HUES64 (cell line): Measurements from ENCODE around the gene SEC14L1.
"Not testable (repeated sequence)": the region's sequence is repeated elsewhere in the genome, so short reads cannot be mapped to it uniquely, and the experiment has no call there.

Experiments
- H3K27ac ChIP-seq: 2 replicates; pipeline ENCODE4 v1.7.0; 2013; ENCODE audit warnings: low read depth, low read length, inconsistent platforms
- H3K27me3 ChIP-seq: 2 replicates; pipeline ENCODE4 v1.6.1; 2013; ENCODE audit warnings: mild to moderate bottlenecking, low read length; ENCODE audit not compliant: insufficient read depth
- H3K36me3 ChIP-seq: 2 replicates; pipeline ENCODE4 v1.6.1; 2013; ENCODE audit warnings: mild to moderate bottlenecking, low read length; ENCODE audit not compliant: insufficient read depth
- H3K4me1 ChIP-seq: 2 replicates; pipeline ENCODE4 v1.6.1; 2013; ENCODE audit warnings: mild to moderate bottlenecking, low read length, moderate library complexity; ENCODE audit not compliant: insufficient read depth
- H3K4me3 ChIP-seq: 2 replicates; pipeline ENCODE4 v1.5.1; 2013; ENCODE audit warnings: mild to moderate bottlenecking, low read length, moderate library complexity
- H3K9ac ChIP-seq: 2 replicates; pipeline ENCODE4 v1.6.1; 2013; ENCODE audit warnings: mild to moderate bottlenecking, low read depth, low read length
- H3K9me3 ChIP-seq: 2 replicates; pipeline ENCODE4 v1.6.1; 2013; ENCODE audit warnings: low read depth, low read length; ENCODE audit not compliant: insufficient read depth
- WGBS: fragments of 150-250, 120-280 bp; methylation state at CpG from one replicate; pipeline ENCODE4 v1.1.7; 2013; ENCODE audit warnings: missing lambda C conversion rate; 5-methylcytosine and 5-hydroxymethylcytosine counted together

SEC14L1 gene

DNA sequence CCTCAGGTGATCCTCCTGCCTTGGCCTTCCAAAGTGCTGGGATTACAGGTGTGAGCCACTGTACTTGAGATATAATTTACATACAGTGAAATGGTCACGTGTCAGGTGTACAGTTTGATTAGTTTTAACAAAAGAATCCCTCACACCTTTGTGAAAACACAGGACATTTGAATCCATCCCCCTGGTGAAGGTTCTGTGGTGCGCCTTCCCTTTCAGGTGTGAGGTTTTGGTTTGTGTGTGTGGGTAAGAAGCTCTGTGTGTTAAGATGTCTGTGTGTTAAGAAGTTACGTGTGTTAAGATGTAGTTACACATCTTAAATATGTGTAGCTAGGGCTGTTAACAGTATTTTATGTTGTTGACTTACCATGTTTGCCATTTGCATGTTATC is 4.4 kb downstream of the SEC14L1 start:
- WGBS: 95% methylated on average over 3 of the region's 3 CpGs
- Histone ChIP-seq H3K9ac (no peak overlapping the region), H3K4me1 (peaks cover 33% of the 10 kb centered on the region), H3K27me3 (no peaks in the 10 kb centered on the region), H3K4me3 (no peak overlapping the region), H3K27ac (no peak overlapping the region; the same call in 1 of the 2 replicates), H3K36me3 (peaks cover 38% of the 10 kb centered on the region), H3K9me3 (no peaks in the 10 kb centered on the region)

DNA sequence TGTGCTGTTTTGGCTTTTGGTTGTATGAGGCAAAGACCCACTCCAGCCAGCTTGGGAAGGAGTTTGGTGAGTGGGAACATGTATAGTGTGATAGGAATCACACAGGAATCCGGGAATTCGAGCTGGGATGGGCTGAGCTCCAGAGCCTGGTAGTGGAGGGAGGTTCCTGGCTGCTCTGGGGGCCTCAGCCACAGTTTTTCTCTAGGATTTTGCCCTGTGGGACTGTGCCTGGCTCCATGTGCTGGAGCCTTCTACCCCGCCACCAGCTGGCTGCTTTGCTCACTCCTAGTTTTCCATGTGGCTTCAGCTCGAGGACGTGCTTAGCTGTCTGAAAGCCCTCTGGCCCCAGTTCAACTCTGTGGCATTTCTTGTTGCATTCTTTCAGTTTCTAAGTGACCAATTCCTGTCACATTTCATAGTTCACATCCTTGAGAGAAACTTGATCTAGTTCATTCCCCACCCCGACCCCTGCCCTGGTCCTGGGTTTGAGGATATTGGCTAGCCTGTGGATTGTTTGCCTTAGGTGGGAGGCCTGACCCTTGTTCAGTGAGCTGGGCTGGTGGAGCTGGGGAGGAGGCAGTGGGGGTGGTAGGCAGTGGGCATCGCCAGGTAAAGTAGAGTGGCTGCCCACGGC is 5.0 kb downstream of the SEC14L1 start:
- 76% methylated on average over 8 of the region's 8 CpGs for WGBS
- no peak overlapping the region for H3K9ac ChIP-seq
- no peak overlapping the region for H3K4me3 ChIP-seq
- H3K27ac ChIP-seq: no peak overlapping the region; the same call in 1 of the 2 replicates
- peaks cover 33% of the 10 kb centered on the region for H3K4me1 ChIP-seq
- no peaks in the 10 kb centered on the region for H3K27me3 ChIP-seq
- H3K36me3 ChIP-seq: peaks cover 41% of the 10 kb centered on the region
- no peaks in the 10 kb centered on the region for H3K9me3 ChIP-seq

DNA sequence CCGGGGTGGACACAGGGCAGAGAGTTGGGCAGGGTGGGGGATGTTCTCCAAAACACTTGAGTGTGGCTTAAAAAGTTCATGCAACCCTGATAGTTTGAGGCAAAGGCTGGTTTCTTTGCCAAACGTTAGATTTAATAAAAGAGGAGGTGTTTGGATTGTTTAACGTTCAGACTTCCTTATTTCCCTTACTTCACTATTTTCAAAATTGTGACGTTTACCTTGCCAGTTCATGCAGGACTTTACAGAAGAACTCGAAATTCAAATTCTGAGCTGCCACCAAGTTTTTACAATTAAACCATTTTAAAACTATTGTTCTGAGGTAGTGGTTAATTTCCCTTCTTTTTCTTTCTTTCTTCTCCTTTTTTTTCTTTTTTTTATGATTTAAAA is 5.5 kb downstream of the SEC14L1 start:
- H3K9me3 ChIP-seq: no peaks in the 10 kb centered on the region
- H3K9ac ChIP-seq: no peak overlapping the region
- H3K36me3 ChIP-seq: peaks cover 41% of the 10 kb centered on the region
- H3K27me3 ChIP-seq: no peaks in the 10 kb centered on the region
- no peak overlapping the region for H3K27ac ChIP-seq
- H3K4me3 ChIP-seq: no peak overlapping the region
- WGBS: 78% methylated on average over 4 of the region's 5 CpGs
- peaks cover 33% of the 10 kb centered on the region for H3K4me1 ChIP-seq

DNA sequence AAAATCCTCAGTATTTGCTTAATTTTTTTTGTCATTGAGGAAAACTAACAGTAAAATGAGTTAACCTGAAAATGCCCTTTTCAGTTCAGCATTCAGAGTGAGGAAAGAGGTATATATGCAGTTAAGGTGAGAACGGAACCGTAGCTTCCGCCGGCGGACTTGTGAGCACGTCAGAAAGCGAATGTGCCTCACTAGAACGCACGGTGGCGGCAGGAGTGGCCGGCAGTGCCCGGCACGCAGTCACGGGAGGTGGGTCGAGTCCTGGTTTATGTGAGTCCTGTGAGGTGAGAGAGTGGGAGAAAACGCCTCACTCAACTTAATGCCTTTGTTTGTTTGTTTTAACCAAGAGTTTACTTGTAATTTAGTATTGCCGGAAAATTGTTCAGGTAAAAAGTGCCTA is 6.1 kb downstream of the SEC14L1 start:
- no peak overlapping the region for H3K27ac ChIP-seq
- H3K9me3 ChIP-seq: no peaks in the 10 kb centered on the region
- H3K4me1 ChIP-seq: peaks cover 29% of the 10 kb centered on the region
- H3K9ac ChIP-seq: no peak overlapping the region
- H3K27me3 ChIP-seq: no peaks in the 10 kb centered on the region
- no peak overlapping the region for H3K4me3 ChIP-seq
- WGBS: 55% methylated on average over 17 of the region's 17 CpGs
- peaks cover 41% of the 10 kb centered on the region for H3K36me3 ChIP-seq

DNA sequence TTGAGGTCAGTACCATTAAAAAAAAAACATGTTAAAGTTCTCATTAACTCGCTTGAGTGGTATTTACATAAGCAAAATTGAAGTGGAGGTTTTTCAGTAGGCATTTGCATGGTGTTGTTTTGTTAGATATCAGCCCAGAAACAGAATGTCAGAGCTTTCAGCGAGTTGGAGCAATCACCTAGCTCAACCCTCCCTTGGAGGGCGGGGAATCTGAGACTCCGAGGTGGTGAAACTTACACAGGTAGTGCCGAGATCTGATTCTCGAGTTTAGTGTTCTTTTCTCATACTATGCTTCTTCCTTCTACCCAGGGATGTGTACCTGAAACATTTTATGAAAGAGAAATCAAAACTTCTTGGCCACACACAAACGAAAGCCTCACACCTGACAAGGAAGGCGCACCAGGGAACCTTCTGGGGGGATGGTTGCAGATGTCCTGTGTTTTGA is 6.6 kb downstream of the SEC14L1 start:
- H3K9ac ChIP-seq: no peak overlapping the region
- H3K27me3 ChIP-seq: no peaks in the 10 kb centered on the region
- no peaks in the 10 kb centered on the region for H3K9me3 ChIP-seq
- H3K36me3 ChIP-seq: peaks cover 41% of the 10 kb centered on the region
- peaks cover 26% of the 10 kb centered on the region for H3K4me1 ChIP-seq
- 71% methylated on average over 8 of the region's 8 CpGs for WGBS
- no peak overlapping the region for H3K4me3 ChIP-seq
- H3K27ac ChIP-seq: no peak overlapping the region

DNA sequence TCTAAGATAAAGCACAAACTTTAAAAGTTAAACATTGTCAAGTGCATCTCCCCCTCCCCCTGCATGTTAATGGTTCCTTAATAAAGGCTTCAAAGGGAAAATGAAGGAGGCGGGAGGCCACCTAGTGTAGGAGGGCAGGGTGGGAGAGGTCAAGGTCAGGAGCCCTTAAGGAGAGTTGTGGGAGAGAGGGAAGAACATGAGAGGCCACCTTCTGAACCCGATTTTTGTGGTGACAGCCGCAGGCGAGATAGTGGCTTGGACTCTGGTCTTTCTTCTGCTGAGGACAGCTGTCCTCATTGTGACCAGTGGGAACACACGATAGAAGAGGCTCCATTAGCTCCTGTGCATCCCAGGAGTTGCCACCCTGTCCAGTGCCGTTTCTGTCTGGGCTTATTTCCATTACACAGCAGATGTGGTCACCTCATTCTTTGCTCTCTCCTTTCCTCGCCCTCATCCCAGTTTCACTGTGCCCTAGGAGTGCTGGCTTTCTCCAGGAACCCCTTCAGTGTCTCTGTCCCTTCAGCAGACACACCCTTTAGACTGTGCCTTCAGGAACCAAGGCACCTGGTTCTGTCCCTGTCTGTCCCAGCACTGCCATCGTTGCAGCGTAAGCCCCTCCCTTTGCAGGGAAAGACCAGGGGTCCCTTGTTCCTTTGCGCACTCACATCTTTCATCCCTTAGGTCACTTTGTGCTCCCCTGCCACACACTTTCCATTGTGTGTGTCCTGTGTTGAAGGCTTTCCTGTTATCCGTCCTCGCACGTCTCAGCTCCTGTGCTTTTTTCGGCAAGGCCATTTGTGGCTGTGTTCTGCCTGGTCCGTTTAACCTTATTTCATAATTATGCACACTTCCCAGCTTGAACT is 7.5 kb downstream of the SEC14L1 start:
- Histone ChIP-seq H3K4me1 (peaks cover 26% of the 10 kb centered on the region), H3K9me3 (no peaks in the 10 kb centered on the region), H3K36me3 (peaks cover 33% of the 10 kb centered on the region), H3K27me3 (no peaks in the 10 kb centered on the region), H3K4me3 (no peak overlapping the region), H3K9ac (no peak overlapping the region), H3K27ac (no peak overlapping the region)
- 87% methylated on average over 15 of the region's 15 CpGs for WGBS

DNA sequence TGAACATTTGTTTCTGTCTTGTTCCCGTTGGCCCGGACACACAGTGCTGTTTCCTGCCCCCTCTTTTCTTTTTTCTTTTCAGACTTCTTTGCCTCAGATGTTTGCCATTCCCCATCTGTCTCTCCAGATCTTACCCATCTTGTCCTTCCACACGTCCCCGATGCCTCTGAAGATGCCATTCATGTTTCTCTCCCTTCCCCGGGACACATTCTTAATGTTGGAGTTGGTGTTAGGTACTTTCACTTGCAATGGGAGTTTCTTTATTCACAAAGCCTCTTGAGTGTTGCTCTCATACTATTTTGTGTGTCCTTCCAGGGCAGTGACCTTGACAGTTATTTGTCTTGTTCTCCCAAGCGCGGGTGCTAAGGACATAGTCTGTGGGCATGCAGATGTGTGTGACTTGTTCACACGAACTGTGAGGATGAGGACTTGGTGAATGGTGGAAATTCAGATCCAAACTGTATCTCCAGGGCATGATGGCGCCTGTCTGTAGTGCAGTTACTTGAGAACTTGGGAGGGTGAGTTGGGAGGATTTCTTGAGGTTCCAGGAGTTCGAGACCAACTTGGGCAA is 8.3 kb downstream of the SEC14L1 start:
- H3K4me1 ChIP-seq: peaks cover 26% of the 10 kb centered on the region
- H3K9me3 ChIP-seq: no peaks in the 10 kb centered on the region
- H3K9ac ChIP-seq: no peak overlapping the region
- H3K27ac ChIP-seq: no peak overlapping the region
- no peaks in the 10 kb centered on the region for H3K27me3 ChIP-seq
- 92% methylated on average over 10 of the region's 10 CpGs for WGBS
- no peak overlapping the region for H3K4me3 ChIP-seq
- H3K36me3 ChIP-seq: peaks cover 26% of the 10 kb centered on the region

DNA sequence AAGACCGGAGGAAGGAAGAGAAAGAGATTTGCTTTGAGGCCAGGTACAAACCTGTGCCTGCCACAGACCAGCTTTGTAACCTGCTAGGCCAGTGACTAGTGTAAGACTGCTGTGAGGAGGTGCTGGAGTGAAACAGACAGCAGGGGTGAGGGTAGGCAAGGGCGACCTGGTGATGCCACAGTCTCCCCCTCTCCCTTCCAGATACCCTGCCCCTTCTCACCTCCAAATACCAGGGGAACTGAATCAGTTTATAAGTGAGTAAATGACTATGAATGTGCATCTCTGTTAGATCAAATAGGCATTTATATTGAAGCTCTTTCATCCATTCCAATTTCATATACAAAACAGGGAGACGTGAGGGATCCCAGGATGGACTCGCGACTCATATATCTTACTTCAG is 9.4 kb downstream of the SEC14L1 start:
- Histone ChIP-seq H3K9me3 (no peaks in the 10 kb centered on the region), H3K27ac (no peak overlapping the region), H3K9ac (no peak overlapping the region), H3K36me3 (peaks cover 18% of the 10 kb centered on the region), H3K27me3 (no peaks in the 10 kb centered on the region), H3K4me1 (peaks cover 26% of the 10 kb centered on the region), H3K4me3 (no peak overlapping the region)
- WGBS: 93% methylated on average over 4 of the region's 5 CpGs

DNA sequence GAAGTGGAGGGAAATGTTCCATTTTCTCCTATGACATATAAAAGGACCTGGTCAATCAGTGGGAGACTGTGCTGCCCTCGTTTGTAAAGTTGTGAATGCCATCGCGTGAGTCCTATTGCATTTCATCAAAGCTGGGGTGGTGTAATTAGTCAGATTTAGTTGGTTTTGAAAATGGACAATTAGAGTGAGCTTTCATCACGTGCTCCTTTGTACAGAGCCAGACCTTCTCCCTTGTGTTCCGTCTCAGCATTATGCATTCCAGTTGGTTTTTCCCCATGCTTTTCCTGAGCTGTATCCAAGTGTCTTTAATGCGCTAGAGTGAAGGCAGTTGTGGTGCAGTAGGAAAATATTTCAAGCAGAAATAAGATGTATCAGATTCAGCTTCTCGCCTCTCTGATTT is 10.4 kb downstream of the SEC14L1 start:
- H3K4me1 ChIP-seq: peaks cover 19% of the 10 kb centered on the region
- H3K36me3 ChIP-seq: peaks cover 16% of the 10 kb centered on the region; the same call in 1 of the 2 replicates
- H3K9me3 ChIP-seq: no peaks in the 10 kb centered on the region
- H3K9ac ChIP-seq: no peak overlapping the region
- no peak overlapping the region for H3K27ac ChIP-seq
- no peak overlapping the region for H3K4me3 ChIP-seq
- WGBS: 91% methylated on average over 7 of the region's 7 CpGs
- no peaks in the 10 kb centered on the region for H3K27me3 ChIP-seq

DNA sequence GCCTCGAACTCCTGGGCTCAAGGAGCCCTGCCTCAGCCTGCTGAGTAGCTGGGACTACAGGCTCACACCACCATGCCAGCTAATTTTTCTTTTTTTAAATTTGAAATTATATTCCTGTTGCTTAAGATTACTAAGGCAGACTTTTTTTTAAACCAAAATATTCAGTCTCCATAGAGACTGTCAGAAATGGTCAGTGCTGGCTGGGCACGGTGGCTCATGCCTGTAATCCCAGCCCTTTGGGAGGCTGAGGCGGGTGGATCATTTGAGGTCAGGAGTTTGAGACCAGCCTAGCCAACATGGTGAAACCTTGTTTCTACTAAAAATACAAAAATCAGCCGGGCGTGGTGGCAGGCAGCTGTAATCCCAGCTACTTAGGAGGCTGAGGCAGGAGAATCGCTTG is 11.3 kb downstream of the SEC14L1 start:
- peaks cover 16% of the 10 kb centered on the region; the same call in 1 of the 2 replicates for H3K36me3 ChIP-seq
- not testable (repeated sequence) for H3K9me3 ChIP-seq, H3K9ac ChIP-seq, H3K27me3 ChIP-seq, H3K27ac ChIP-seq, H3K4me3 ChIP-seq
- 95% methylated on average over 6 of the region's 6 CpGs for WGBS
- H3K4me1 ChIP-seq: peaks cover 10% of the 10 kb centered on the region

DNA sequence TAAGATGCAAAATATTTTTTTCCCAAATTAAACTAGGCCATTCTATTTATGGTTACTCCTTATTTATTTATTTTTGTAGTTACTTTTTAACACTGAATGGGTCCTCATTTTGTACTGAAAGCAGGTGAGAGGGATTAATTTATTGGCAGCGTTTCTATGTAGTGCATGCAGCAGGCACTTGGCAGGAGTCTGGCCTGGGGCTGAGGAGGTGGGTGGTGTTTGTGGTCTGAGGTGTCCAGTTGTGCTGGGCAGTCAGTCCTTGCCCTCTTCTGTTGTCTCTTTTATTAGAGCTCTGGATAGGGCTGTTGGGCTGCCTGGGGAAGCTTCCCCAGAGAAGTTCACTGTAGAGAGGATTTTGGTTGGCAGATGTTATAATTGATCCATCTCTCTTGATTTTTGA is 12.7 kb downstream of the SEC14L1 start:
- Histone ChIP-seq H3K9ac (no peak overlapping the region), H3K27me3 (no peaks in the 10 kb centered on the region), H3K36me3 (0 out of 2 replicates have a peak, but pooled peaks cover 10% of the 10 kb centered on the region), H3K27ac (no peak overlapping the region), H3K9me3 (no peaks in the 10 kb centered on the region), H3K4me3 (no peak overlapping the region), H3K4me1 (no peaks in the 10 kb centered on the region)
- WGBS: 86% methylated on average over 1 of the region's 1 CpG
